Fibroblast of pulmonary artery (primary cell): ENCODE data around the gene TMEM164.

Source experiments
- DNase-seq: peaks from one replicate; pipeline ENCODE4 v3.0.0-alpha.2; 2010; ENCODE audit warnings: low read depth
- H3K4me3 ChIP-seq: replicated peaks from 2 replicates; pipeline ENCODE4 v1.5.1; 2011; ENCODE audit warnings: low read depth, mild to moderate bottlenecking, control low read depth, low read length, moderate library complexity
- CTCF ChIP-seq: IDR thresholded peaks from 2 replicates; pipeline ENCODE4 v1.5.1; 2011; ENCODE audit warnings: mild to moderate bottlenecking, control low read depth, low read length, inconsistent platforms; ENCODE audit errors: missing control alignments

Gene TMEM164

GRCh38 chrX:110208092-110208491 lies 205.2 kb downstream of the TMEM164 start:
- no peak for DNase-seq
- no peak for TF ChIP-seq CTCF

GRCh38 chrX:110210417-110211139 lies 207.7 kb downstream of the TMEM164 start:
- DNase-seq, result peak; percentile 73

More at GRCh38 chrX:110208092-110208491, 205.2 kb downstream of the TMEM164 start:
- H3K4me3 ChIP-seq, result no peak overlapping the region

GRCh38 chrX:110211340-110211739 lies 208.4 kb downstream of the TMEM164 start:
- no peak overlapping the region for H3K4me3 ChIP-seq
- no peak for DNase-seq
- no peak for TF ChIP-seq CTCF

More at GRCh38 chrX:110210417-110211139, 207.7 kb downstream of the TMEM164 start:
- no peak overlapping the region for H3K4me3 ChIP-seq
- no peak for TF ChIP-seq CTCF

GRCh38 chrX:110212299-110212698 lies 209.4 kb downstream of the TMEM164 start:
- H3K4me3 ChIP-seq, result no peak overlapping the region
- TF ChIP-seq CTCF, result peak; percentile 12
- DNase-seq, result no peak

GRCh38 chrX:110213183-110213582 lies 210.3 kb downstream of the TMEM164 start:
- TF ChIP-seq CTCF, result no peak
- no peak for DNase-seq
- H3K4me3 ChIP-seq, result no peak overlapping the region

- no peak for DNase-seq
- H3K4me3 ChIP-seq, result no peak overlapping the region
- no peak for TF ChIP-seq CTCF
These were observed 211.8 kb downstream of the TMEM164 start for GRCh38 chrX:110214684-110215083.

- no peak overlapping the region for H3K4me3 ChIP-seq
- no peak for TF ChIP-seq CTCF
- DNase-seq, result no peak
These were observed 212.5 kb downstream of the TMEM164 start for GRCh38 chrX:110215411-110215810.
